Esophagus (tissue), 2 donors: ENCODE measurements around the gene PPP2R5D. TPM values are rescaled to one million over a fixed set of nuclear protein-coding genes. Genes with fewer than 3 reads are reported as not detected.

Experiments used
- H3K27ac ChIP-seq, 2 donors: one replicate each; pipeline ENCODE4 v1.5.1; 2013; ENCODE audit warnings: low read depth in 2 of 2, mild to moderate bottlenecking in 2 of 2, inconsistent platforms in 1 of 2, low read length in 1 of 2, moderate library complexity in 1 of 2
- H3K27me3 ChIP-seq, 2 donors: one replicate each; pipeline ENCODE4 v1.6.1; 2013; ENCODE audit warnings: low read length in 2 of 2, control low read depth in 1 of 2, mild to moderate bottlenecking in 1 of 2; ENCODE audit not compliant: insufficient read depth in 2 of 2, control insufficient read depth in 1 of 2
- H3K36me3 ChIP-seq, 2 donors: one replicate each; pipeline ENCODE4 v1.6.1; 2013; ENCODE audit warnings: low read length in 1 of 2; ENCODE audit not compliant: control insufficient read depth in 2 of 2, insufficient read depth in 2 of 2
- H3K4me1 ChIP-seq, 2 donors: one replicate each; pipeline ENCODE4 v1.6.1; 2013; ENCODE audit warnings: low read length in 1 of 2; ENCODE audit not compliant: control insufficient read depth in 2 of 2, insufficient read depth in 2 of 2
- H3K4me3 ChIP-seq, 2 donors: one replicate each; pipeline ENCODE4 v1.5.1; 2013; ENCODE audit warnings: low read length in 2 of 2, mild to moderate bottlenecking in 2 of 2, low read depth in 1 of 2, moderate library complexity in 1 of 2
- H3K9me3 ChIP-seq, 2 donors: one replicate each; pipeline ENCODE4 v1.6.1; 2013; ENCODE audit warnings: mild to moderate bottlenecking in 2 of 2, low read depth in 1 of 2, low read length in 1 of 2, moderate library complexity in 1 of 2; ENCODE audit not compliant: control insufficient read depth in 2 of 2, insufficient read depth in 1 of 2
- WGBS, 2 donors: extraction: QIAGEN DNeasy Blood & Tissue Kit; methylation state at CpG; one replicate each; pipeline ENCODE4 v1.1.7; 2013; 5-methylcytosine and 5-hydroxymethylcytosine counted together
- polyA plus RNA-seq, 2 donors: library from polyadenylated mRNA; stranded (reverse); fragments of 200-250 nt; gene quantifications; one replicate each; pipeline ENCODE4 v1.2.3, GENCODE V29; 2013
- donor health status: healthy with polysubstance abuse.
- donor health status: Bipolar disorder and iron deficiency.

Gene PPP2R5D
- polyA plus RNA-seq, 2 donors: 16.7 to 17.4 TPM

GRCh38 chr6:42962502-42963178, 21.7 kb upstream of the PPP2R5D start:
- Histone ChIP-seq H3K4me1 (peaks cover 0 to 6% of the 10 kb centered on the region in 2 donors), H3K4me3 (no peak overlapping the region), H3K9me3 (no peaks in the 10 kb centered on the region), H3K36me3 (peaks cover 8 to 37% of the 10 kb centered on the region in 2 donors), H3K27me3 (no peaks in the 10 kb centered on the region), H3K27ac (no peak overlapping the region)
- 86 to 90% methylated on average over 13 of the region's 13 CpGs for WGBS, 2 donors

GRCh38 chr6:42963179-42963854, 21.1 kb upstream of the PPP2R5D start:
- peaks cover 0 to 6% of the 10 kb centered on the region in 2 donors for H3K4me1 ChIP-seq
- H3K27me3 ChIP-seq: no peaks in the 10 kb centered on the region
- peaks cover 8 to 40% of the 10 kb centered on the region in 2 donors for H3K36me3 ChIP-seq
- no peak overlapping the region for H3K27ac ChIP-seq
- no peak overlapping the region for H3K4me3 ChIP-seq
- no peaks in the 10 kb centered on the region for H3K9me3 ChIP-seq
- WGBS, 2 donors: 83 to 84% methylated on average over 12 of the region's 12 CpGs

- Histone ChIP-seq H3K27ac (no peak overlapping the region), H3K9me3 (no peaks in the 10 kb centered on the region), H3K36me3 (peaks cover 12 to 46% of the 10 kb centered on the region in 2 donors), H3K4me3 (no peak overlapping the region), H3K27me3 (no peaks in the 10 kb centered on the region), H3K4me1 (peaks cover 0 to 6% of the 10 kb centered on the region in 2 donors)
- WGBS, 2 donors: 80 to 84% methylated on average over 9 of the region's 9 CpGs
These were observed 20.3 kb upstream of the PPP2R5D start for GRCh38 chr6:42963855-42964605.

- peaks cover 16 to 50% of the 10 kb centered on the region in 2 donors for H3K36me3 ChIP-seq
- WGBS, 2 donors: 75 to 83% methylated on average over 7 of the region's 7 CpGs
These were observed 17.8 kb upstream of the PPP2R5D start for GRCh38 chr6:42966571-42966970.

GRCh38 chr6:42967228-42967627, 17.1 kb upstream of the PPP2R5D start:
- WGBS, 2 donors: 91 to 93% methylated on average over 11 of the region's 11 CpGs
- Histone ChIP-seq H3K27me3 (no peaks in the 10 kb centered on the region), H3K27ac (no peak overlapping the region), H3K4me3 (no peak overlapping the region), H3K36me3 (peaks cover 16 to 50% of the 10 kb centered on the region in 2 donors), H3K4me1 (peaks cover 0 to 5% of the 10 kb centered on the region in 2 donors), H3K9me3 (no peaks in the 10 kb centered on the region)

More at GRCh38 chr6:42966571-42966970, 17.8 kb upstream of the PPP2R5D start:
- no peak overlapping the region for H3K4me3 ChIP-seq
- peaks cover 0 to 5% of the 10 kb centered on the region in 2 donors for H3K4me1 ChIP-seq
- H3K27me3 ChIP-seq: no peaks in the 10 kb centered on the region
- no peaks in the 10 kb centered on the region for H3K9me3 ChIP-seq
- H3K27ac ChIP-seq: no peak overlapping the region

GRCh38 chr6:42968126-42968701, 16.2 kb upstream of the PPP2R5D start:
- no peaks in the 10 kb centered on the region for H3K9me3 ChIP-seq
- H3K4me3 ChIP-seq: no peak overlapping the region
- WGBS, 2 donors: 96 to 98% methylated on average over 12 of the region's 12 CpGs
- H3K27me3 ChIP-seq: no peaks in the 10 kb centered on the region
- H3K27ac ChIP-seq: no peak overlapping the region
- H3K4me1 ChIP-seq: peaks cover 0 to 5% of the 10 kb centered on the region in 2 donors
- peaks cover 16 to 46% of the 10 kb centered on the region in 2 donors for H3K36me3 ChIP-seq

- Histone ChIP-seq H3K4me1 (peaks cover 0 to 5% of the 10 kb centered on the region in 2 donors), H3K36me3 (peaks cover 12 to 42% of the 10 kb centered on the region in 2 donors), H3K27ac (no peak overlapping the region), H3K4me3 (no peak overlapping the region), H3K27me3 (no peaks in the 10 kb centered on the region), H3K9me3 (no peaks in the 10 kb centered on the region)
- 70 to 81% methylated on average over 4 of the region's 4 CpGs for WGBS, 2 donors
These were observed 15.6 kb upstream of the PPP2R5D start for GRCh38 chr6:42968783-42969182.

GRCh38 chr6:42969431-42969830, 14.9 kb upstream of the PPP2R5D start:
- WGBS, 2 donors: 92 to 93% methylated on average over 2 of the region's 2 CpGs
- Histone ChIP-seq H3K4me3 (no peak overlapping the region), H3K4me1 (peaks cover 0 to 7% of the 10 kb centered on the region in 2 donors), H3K27me3 (no peaks in the 10 kb centered on the region), H3K27ac (no peak overlapping the region), H3K9me3 (no peaks in the 10 kb centered on the region), H3K36me3 (peaks cover 12 to 38% of the 10 kb centered on the region in 2 donors)

GRCh38 chr6:42969934-42970333, 14.4 kb upstream of the PPP2R5D start:
- no peaks in the 10 kb centered on the region for H3K9me3 ChIP-seq
- peaks cover 0 to 7% of the 10 kb centered on the region in 2 donors for H3K4me1 ChIP-seq
- H3K27me3 ChIP-seq: no peaks in the 10 kb centered on the region
- 86 to 95% methylated on average over 4 of the region's 4 CpGs for WGBS, 2 donors
- no peak overlapping the region for H3K4me3 ChIP-seq
- no peak overlapping the region for H3K27ac ChIP-seq
- H3K36me3 ChIP-seq: peaks cover 12 to 34% of the 10 kb centered on the region in 2 donors
